T-helper 1 cell treated with Interleukin-12 subunit alpha and Interleukin-12 subunit beta and Interleukin-4 antibody, amounts not matched to agents 30 ng/mL and 1 ng/mL, for 36 hours (primary cell): Measurements from ENCODE around the gene GTF3C5. TPM values are rescaled to one million over a fixed set of nuclear protein-coding genes. Genes with fewer than 3 reads are reported as not detected.
"Not testable (repeated sequence)": the region's sequence is repeated elsewhere in the genome, so short reads cannot be mapped to it uniquely, and the experiment has no call there.

ENCODE experiments used
- intact Hi-C: fragments of 100-400 bp; cut with micrococcal nuclease; formaldehyde crosslinking; loops from one replicate; pipeline ENCODE4 v1.15.1; 2024
- total RNA-seq: library from RNA; stranded (reverse); gene quantifications from 2 replicates; pipeline ENCODE4 v1.2.3, GENCODE V29; 2022

The GTF3C5 gene
- total RNA-seq, 1 donor from 2014 or later = 70.8 TPM

DNA sequence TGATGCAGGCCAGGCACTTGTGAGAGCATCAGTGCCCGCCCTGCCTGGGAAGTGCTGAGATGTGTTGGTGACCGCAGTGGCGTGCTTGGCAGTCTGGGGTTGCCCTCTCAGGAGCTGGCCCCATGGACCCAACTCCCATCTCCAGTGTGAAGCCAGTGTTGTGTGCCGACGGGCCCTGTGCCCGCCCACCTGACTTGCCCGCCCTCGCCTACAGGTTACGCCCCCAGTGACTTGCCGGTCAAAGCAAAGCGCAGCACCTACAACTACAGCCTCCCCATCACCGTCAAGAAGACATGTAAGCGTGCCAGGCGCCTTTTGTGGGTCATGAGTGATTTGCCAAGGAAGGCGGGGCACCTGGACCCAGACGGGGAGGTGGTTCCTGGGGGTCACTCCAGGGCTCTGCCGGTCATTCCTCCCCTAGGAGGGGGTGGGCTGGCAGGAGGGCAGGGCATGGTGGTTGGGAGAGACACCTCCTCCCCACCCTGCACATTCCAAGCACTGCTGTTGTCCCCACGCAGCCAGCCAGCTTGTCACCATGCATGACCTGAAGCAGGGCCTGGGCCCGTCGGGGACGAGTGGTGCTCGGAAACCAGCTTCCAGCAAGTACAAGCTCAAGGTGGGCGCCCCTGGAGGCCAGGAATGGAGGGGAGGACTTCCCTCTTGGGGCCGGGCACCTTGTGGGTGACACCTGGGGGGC lies 23.5 kb downstream of the GTF3C5 start:
- intact Hi-C loops = no loop called here

DNA sequence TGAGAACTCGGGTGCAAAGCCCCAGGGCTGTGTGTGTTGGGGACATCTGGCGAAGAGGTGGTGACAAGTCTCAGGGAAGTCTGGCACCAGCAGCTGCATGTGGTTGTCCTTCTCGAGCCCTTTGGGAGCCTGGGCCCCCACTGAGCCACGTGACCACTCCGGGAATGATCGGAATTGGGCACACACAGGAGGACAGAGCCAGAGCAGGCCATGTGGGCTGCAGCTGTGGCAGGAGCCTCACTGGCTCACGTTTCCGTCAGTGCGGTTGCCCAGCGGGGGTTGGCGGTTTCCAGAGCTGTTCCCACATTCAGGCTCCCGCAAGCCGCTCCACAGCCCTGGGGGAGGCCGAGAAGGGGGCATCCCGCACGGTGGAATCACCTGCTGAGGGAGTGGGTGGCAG lies 24.2 kb downstream of the GTF3C5 start:
- intact Hi-C loops = no loop called here

DNA sequence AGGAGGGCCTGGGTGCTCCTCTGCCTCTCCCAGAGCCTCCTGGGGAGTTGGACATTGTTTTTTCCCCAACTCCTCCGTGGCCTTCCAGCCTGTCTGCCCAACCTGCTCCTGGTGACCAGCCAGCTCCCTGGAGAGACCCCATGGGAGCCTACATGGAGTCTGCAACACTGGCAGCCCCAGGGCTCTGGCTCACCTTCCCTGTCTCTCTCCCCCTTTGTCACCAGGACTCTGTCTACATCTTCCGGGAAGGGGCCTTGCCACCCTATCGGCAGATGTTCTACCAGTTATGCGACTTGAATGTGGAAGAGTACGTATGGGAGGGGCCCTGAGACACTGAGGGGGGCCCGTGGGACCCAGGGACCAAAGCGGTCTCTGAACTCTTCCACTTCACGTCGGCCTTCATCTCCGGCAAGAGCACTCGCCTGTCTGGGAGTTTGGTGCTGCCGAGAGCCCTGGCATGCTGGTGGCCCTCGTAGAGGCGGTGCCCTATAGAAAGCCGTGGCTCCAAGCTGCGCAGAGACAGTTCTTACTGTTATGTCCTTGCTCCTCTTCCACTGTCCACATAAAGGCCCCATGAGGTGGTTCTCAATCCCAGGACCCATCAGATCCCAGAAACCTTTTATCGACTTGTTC lies 25.1 kb downstream of the GTF3C5 start:
- intact Hi-C loops = no loop called here

DNA sequence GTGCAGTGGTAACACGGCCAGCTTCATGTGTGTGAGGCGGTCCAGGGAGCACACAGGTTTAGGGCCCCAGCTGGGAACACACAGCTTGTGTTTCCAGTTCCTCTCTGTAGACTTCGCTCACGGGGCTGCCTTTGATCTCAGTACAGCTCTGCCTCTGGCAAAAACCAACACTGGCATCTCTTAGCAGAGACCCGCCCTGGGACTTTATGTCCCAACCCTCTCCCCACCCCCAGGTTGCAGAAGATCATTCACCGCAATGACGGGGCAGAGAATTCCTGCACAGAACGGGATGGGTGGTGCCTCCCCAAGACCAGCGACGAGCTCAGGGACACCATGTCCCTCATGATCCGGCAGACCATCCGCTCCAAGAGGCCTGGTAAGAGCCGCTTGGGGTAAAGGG lies 25.7 kb downstream of the GTF3C5 start:
- intact Hi-C loops = no loop called here

DNA sequence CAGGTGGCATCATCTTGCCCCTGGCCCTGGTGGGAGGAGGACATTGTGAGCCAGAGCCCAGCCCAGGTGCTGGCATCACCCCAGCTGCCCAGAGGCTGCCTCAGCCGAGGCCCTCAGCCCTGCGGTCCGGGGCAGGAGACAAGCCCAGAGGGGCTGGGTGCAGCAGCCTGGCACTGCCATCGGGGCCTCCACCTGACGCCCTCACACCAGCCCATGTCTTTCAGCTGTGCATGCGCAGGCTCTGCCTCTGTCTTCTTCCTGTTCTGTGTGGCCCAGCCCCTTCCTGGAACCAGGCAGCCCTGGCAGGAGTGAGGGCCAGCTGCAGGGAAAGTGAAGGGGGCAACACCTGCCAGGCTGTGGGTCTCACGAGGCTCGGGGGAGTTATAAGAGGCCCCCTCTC lies 26.2 kb downstream of the GTF3C5 start:
- intact Hi-C loops = no loop called here

DNA sequence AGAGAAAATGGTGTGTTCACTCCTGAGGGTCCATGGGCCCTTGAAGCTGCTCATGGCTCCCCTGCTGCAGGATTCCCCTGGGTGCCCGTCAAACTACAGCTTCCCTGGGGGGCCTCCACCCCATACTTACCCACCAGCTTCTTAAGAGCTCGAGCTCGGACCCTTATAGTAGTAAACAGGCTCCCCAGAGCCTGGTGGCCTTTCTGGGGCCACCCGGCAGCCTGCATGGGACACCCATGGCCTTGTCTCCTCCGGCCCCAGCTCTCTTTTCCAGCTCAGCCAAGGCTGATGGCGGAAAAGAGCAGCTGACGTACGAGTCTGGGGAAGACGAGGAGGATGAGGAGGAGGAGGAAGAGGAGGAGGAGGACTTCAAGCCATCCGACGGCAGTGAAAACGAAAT lies 26.8 kb downstream of the GTF3C5 start:
- intact Hi-C loops = no loop called here

DNA sequence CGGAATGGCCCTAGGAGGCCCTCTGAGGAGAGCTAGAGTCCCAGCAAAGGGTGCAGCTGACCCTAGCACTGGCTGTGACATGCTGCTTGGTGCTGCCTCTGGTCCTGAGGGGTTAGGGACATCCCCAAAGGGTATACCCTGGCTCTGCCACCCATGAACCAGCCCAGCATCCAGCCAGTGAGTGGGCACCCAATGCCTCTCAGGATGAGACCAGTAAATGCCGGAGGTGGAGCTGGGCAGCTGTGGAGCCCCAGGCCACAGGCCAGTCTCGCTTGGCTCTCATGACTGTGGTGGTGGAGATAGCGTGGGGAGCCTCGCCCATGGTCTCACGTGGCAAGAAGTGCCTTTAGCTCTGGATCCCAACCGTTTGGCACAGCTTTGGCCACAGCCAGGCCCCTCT lies 27.3 kb downstream of the GTF3C5 start:
- intact Hi-C loops = no loop called here

DNA sequence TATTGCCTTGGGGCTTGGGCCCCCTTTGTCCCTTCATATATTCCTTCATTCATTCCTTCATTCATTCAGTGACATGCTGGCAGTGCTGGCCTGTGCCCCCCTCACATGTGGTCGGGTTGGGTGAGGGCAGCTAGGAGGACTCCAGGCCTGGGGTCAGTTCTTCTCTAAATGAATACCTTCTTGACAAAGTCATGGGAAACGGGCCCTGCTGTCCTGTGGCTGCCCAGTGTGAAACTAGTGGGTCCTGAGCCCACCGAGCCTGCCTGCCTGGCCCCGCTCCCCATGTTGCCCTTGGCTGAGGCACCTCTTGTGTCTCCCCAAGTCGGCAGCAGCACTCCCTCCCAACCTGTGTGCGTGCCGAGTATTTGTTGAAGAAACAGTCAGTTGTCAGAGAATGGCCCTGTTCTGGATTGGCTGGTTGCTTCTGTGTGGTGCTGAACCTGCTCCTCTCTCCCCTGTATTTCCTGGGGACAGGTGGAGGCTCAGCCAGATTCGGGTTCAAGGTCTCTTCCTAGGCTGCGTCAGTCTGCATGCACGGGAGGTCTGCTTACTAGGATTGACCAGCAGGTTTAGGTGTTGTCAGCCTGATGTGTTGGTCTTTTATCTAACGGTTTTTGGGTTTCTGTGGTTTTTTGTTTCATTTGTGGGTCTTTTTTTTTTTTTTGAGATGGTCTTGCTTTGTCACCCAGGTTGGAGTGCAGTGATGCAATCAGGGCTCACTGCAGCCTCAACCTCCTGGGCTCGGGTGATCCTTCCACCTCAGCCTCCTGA lies 27.9 kb downstream of the GTF3C5 start:
- intact Hi-C loops = loop anchor here (1.0 kb wide), 1 partner anchor 28 kb away; the partner anchor contains the start of gene GTF3C5

DNA sequence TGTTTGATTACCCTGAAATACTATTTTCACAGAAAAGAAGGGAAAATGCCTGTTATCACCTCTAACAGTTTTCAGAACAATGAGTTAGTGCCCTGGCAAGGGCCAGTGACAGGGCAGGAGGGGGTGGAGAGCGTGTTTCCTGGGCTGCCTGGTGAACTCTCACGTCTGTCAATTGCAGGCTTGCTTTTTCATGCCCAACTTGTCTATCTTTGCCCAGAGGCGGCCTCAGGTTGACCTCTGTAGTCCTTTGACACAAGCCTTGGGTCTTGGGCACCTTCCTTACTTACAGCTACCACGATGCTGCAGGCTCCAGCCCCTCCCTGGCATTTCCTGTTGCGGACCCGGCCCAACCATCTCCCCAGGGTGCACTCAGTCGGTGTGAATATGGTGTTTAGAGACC lies 28.8 kb downstream of the GTF3C5 start:
- intact Hi-C loops = loop anchor here (1.0 kb wide), 1 partner anchor 29 kb away; the partner anchor contains the start of gene GTF3C5

DNA sequence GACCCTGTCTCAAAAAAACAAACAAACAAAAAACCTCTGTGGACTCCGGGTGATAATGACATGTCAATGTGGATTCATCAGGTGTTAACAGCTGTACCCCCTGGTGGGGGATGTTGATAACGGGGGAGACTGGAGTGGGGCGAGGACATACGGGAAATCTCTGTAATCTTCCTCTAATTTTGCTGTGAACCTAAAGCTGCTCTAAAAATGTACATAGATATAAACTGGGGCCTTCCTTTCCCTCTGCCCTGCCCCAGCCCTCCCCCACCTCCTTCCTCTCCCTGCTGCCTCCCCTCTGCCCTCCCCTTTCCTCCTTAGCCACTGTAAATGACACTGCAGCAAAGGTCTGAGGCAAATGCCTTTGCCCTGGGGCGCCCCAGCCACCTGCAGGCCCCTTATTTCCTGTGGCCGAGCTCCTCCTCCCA lies 29.6 kb downstream of the GTF3C5 start:
- intact Hi-C loops = no loop called here

DNA sequence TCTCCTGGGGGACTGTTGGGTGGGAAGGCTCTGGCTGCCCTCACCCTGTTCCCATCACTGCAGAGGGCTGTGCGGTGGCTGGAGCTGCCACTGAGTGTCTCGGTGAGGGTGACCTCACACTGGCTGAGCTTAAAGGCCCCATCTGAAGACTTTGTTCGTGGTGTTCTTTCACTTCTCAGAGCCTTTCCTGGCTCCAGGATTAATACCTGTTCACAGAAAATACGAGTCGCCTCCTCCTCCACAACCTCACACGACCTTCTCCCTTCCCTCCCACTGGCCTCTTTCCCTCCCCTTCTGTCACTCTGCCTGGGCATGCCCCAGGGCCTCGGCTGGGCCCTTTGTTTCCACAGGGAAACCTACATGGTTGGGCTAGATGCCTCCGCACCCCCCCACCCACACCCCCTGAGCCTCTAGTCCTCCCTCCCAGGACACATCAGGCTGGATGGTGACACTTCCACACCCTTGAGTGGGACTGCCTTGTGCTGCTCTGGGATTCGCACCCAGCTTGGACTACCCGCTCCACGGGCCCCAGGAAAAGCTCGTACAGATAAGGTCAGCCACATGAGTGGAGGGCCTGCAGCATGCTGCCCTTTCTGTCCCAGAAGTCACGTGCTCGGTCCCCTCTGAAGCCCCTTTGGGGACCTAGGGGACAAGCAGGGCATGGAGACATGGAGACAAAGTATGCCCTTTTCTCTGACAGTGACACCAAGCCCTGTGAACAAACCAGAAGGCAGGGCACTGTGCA lies 30.4 kb downstream of the GTF3C5 start:
- intact Hi-C loops = not testable (repeated sequence)

DNA sequence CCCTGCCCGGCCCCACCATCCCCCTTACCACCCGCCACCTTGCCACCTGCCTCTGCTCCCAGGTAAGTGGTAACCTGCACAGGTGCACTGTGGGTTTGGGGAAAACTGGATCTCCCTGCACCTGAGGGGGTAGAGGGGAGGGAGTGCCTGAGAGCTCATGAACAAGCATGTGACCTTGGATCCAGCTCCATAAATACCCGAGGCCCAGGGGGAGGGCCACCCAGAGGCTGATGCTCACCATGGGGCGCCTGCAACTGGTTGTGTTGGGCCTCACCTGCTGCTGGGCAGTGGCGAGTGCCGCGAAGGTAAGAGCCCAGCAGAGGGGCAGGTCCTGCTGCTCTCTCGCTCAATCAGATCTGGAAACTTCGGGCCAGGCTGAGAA lies 31.0 kb downstream of the GTF3C5 start, which contains the start of gene CEL:
TSS of gene CEL (plus strand) at position 218 of the 382 bp plus-strand sequence. CDS start at position 240, 22 bp downstream.
- intact Hi-C loops = not testable (repeated sequence)

DNA sequence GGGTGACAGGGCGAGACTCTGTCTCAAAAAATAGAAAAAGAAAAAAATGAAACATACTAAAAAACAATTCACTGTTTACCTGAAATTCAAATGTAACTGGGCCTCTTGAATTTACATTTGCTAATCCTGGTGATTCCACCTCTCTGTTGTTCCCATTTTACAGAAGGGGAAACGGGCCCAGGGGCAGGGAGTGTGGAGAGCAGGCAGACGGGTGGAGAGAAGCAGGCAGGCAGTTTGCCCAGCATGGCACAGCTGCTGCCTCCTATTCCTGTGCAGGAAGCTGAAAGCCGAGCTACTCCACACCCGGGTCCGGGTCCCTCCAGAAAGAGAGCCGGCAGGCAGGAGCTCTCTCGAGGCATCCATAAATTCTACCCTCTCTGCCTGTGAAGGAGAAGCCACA lies 31.8 kb downstream of the GTF3C5 start:
- intact Hi-C loops = not testable (repeated sequence)

DNA sequence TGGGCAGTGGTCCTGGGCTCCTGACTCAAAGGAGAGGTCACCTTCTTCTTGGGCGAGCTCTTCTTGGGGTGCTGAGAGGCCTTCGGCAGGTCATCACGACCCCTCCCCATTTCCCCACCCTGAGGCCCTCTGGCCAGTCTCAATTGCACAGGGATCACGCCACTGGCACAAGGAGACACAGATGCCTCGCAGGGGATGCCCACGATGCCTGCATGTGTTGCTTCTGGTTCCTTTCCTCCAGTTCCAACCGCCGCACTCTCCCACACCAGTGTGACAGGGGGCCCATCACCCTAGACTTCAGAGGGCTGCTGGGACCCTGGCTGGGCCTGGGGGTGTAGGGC lies 32.3 kb downstream of the GTF3C5 start:
- intact Hi-C loops = no loop called here

DNA sequence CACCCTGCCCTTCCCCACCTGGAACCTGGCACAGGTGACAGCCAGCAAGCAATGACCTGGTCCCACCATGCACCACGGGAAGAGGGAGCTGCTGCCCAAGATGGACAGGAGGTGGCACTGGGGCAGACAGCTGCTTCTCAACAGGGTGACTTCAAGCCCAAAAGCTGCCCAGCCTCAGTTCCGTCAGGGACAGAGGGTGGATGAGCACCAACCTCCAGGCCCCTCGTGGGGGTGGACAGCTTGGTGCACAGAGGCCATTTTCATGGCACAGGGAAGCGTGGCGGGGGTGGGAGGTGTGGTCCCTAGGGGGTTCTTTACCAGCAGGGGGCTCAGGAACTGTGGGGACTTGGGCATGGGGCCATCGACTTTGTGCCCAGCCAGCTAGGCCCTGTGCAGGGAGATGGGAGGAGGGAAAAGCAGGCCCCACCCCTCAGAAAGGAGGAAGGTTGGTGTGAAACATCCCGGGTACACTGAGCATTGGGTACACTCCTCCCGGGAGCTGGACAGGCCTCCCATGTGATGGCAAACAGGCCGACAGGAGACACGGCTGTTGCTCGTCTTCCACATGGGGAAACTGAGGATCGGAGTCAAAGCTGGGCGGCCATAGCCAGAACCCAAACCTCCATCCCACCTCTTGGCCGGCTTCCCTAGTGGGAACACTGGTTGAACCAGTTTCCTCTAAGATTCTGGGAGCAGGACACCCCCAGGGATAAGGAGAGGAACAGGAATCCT lies 32.9 kb downstream of the GTF3C5 start:
- intact Hi-C loops = no loop called here

DNA sequence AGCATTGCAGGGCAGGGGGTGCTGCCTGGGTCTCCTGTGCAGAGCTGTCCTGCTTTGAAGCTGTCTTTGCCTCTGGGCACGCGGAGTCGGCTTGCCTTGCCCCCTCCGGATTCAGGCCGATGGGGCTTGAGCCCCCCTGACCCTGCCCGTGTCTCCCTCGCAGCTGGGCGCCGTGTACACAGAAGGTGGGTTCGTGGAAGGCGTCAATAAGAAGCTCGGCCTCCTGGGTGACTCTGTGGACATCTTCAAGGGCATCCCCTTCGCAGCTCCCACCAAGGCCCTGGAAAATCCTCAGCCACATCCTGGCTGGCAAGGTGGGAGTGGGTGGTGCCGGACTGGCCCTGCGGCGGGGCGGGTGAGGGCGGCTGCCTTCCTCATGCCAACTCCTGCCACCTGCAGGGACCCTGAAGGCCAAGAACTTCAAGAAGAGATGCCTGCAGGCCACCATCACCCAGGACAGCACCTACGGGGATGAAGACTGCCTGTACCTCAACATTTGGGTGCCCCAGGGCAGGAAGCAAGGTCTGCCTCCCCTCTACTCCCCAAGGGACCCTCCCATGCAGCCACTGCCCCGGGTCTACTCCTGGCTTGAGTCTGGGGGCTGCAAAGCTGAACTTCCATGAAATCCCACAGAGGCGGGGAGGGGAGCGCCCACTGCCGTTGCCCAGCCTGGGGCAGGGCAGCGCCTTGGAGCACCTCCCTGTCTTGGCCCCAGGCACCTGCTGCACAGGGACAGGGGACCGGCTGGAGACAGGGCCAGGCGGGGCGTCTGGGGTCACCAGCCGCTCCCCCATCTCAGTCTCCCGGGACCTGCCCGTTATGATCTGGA lies 33.7 kb downstream of the GTF3C5 start:
- intact Hi-C loops = no loop called here

DNA sequence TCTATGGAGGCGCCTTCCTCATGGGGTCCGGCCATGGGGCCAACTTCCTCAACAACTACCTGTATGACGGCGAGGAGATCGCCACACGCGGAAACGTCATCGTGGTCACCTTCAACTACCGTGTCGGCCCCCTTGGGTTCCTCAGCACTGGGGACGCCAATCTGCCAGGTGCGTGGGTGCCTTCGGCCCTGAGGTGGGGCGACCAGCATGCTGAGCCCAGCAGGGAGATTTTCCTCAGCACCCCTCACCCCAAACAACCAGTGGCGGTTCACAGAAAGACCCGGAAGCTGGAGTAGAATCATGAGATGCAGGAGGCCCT lies 34.2 kb downstream of the GTF3C5 start:
- intact Hi-C loops = no loop called here

DNA sequence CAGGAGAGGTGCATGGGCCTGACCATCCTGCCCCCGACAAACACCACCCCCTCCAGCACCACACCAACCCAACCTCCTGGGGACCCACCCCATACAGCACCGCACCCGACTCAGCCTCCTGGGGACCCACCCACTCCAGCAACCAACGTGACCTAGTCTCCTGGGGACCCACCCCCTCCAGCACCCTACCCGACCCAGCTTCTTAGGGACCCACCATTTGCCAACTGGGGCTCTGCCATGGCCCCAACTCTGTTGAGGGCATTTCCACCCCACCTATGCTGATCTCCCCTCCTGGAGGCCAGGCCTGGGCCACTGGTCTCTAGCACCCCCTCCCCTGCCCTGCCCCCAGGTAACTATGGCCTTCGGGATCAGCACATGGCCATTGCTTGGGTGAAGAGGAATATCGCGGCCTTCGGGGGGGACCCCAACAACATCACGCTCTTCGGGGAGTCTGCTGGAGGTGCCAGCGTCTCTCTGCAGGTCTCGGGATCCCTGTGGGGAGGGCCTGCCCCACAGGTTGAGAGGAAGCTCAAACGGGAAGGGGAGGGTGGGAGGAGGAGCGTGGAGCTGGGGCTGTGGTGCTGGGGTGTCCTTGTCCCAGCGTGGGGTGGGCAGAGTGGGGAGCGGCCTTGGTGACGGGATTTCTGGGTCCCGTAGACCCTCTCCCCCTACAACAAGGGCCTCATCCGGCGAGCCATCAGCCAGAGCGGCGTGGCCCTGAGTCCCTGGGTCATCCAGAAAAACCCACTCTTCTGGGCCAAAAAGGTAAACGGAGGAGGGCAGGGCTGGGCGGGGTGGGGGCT lies 35.6 kb downstream of the GTF3C5 start:
- intact Hi-C loops = no loop called here

DNA sequence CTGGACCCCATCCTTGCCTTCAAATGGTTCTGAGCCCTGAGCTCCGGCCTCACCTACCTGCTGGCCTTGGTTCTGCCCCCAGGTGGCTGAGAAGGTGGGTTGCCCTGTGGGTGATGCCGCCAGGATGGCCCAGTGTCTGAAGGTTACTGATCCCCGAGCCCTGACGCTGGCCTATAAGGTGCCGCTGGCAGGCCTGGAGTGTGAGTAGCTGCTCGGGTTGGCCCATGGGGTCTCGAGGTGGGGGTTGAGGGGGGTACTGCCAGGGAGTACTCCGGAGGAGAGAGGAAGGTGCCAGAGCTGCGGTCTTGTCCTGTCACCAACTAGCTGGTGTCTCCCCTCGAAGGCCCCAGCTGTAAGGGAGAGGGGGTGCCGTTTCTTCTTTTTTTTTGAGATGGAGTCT lies 36.2 kb downstream of the GTF3C5 start:
- intact Hi-C loops = no loop called here
